ENCODE results near the gene WDR88. TPM values are rescaled to one million over a fixed set of nuclear protein-coding genes. Genes with fewer than 3 reads are reported as not detected.
"Not testable (repeated sequence)": the region's sequence is repeated elsewhere in the genome, so short reads cannot be mapped to it uniquely, and the experiment has no call there.

Gene WDR88
- total and polyA plus RNA-seq, 2 donors (not counting 1 experiment from before 2014, with no cell fraction given) = 0.47 TPM; not detected in 1

DNA sequence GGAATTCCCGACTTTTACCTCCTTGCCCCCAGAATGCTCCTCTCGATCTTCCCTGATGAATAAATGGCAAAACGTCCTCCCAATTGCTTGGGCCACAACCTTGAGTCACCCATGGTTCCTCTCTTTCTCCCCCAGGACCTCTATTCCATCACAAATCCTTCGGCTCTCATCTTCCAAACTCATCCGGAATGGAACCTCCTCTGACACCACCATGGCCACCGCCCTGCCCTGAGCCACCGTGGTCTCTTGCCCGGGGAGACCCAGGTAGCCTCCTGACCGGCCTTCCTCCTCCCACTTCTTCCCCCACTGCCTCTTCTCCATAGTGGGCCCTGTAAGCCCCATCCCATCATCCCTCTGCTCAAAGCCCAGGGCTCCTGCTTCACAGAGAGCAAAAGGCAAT, 88.8 kb downstream of the WDR88 start:
- H3K4me3 ChIP-seq (ENCODE audit: control extremely low read depth in 1 of 5, extremely low read depth in 1 of 5, insufficient read depth in 1 of 5, low read depth in 2 of 5, low read length in 4 of 5) = no peak overlapping the region
- H3K4me1 Mint-ChIP-seq = peaks cover 3% of the 10 kb centered on the region
- peaks cover 33% of the 10 kb centered on the region for H3K27me3 Mint-ChIP-seq
- no peak overlapping the region for H3K27ac ChIP-seq (ENCODE audit: low read length in 2 of 2)
- no peak overlapping the region for H2AFZ ChIP-seq (ENCODE audit: insufficient read depth, low read depth, low read length, poor library complexity, severe bottlenecking)
- DNase-seq = no peak
- no peak overlapping the region for H3K4me3 Mint-ChIP-seq
- no peaks in the 10 kb centered on the region for H3K9me3 ChIP-seq (ENCODE audit: control extremely low read depth in 1 of 3, control insufficient read depth in 2 of 3, insufficient read depth in 1 of 3, low read length in 2 of 3)
- H3K27ac Mint-ChIP-seq = no peak overlapping the region
- ATAC-seq (ENCODE audit: low read depth) = no peak
- ChIA-PET POLR2A (interaction anchor here (0.6 kb wide), 1 partner anchor 23 kb away, joined by 4 read pairs; no protein-coding TSS in a partner anchor), CTCF (no interaction called here)
- H3K4me2 ChIP-seq (replicated peaks; ENCODE audit: low read depth, low read length, poor library complexity, severe bottlenecking) = no peak overlapping the region
- H3K4me1 ChIP-seq (ENCODE audit: control insufficient read depth in 2 of 2, insufficient read depth in 2 of 2, low read length in 2 of 2) = peaks cover 0 to 9% of the 10 kb centered on the region in 2 donors
- H3K79me2 ChIP-seq (ENCODE audit: control insufficient read depth, insufficient read depth, low read length) = no peaks in the 10 kb centered on the region
- TF ChIP-seq EZH2 (IDR thresholded peaks at IDR 0.05; ENCODE audit: borderline replicate concordance, insufficient read depth, low read depth, low read length, poor library complexity, severe bottlenecking) (no peak), CTCF (IDR thresholded peaks at IDR 0.05) (no peak)
- no peaks in the 10 kb centered on the region for H4K20me1 ChIP-seq (ENCODE audit: control insufficient read depth, insufficient read depth, low read length, poor library complexity, severe bottlenecking)
- no peaks in the 10 kb centered on the region for H3K9me3 Mint-ChIP-seq (ENCODE audit: insufficient read depth)
- 93% methylated on average over 9 of the region's 9 CpGs for WGBS (ENCODE audit: insufficient coverage)
- H3K9ac ChIP-seq (ENCODE audit: low read length) = no peak overlapping the region
- H3K36me3 ChIP-seq (replicated peaks in 1 of 2; ENCODE audit: control extremely low read depth in 1 of 2, control insufficient read depth in 1 of 2, extremely low read depth in 1 of 2, insufficient read depth in 2 of 2, low read length in 1 of 2) = no peaks in the 10 kb centered on the region
- intact Hi-C loops (cut with micrococcal nuclease) = no loop called here
- peaks cover 0 to 22% (median 7%) of the 10 kb centered on the region in 4 experiments for H3K27me3 ChIP-seq (replicated peaks in 1 of 4; ENCODE audit: control extremely low read depth in 1 of 4, control insufficient read depth in 3 of 4, insufficient read depth in 4 of 4, low read length in 3 of 4)

DNA sequence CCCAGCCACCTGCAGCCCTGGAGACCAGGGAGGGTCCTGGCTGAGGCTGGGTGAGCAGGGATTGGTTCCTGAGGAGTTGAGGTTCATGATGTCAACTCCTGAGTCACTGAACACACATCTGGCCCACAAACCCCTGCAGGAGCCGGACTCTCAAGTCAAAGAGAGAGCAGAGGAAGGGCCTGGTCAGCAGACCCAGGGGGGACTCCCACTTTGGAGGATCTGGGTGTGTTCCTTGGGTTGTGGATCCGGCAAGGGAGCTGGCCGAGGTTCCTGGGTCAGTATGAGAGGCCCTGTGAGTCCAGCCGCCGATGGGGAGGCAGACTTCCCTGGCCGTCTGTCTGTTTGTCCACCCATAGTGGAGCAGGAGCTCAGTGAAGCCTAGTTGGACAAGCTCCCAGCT, 89.7 kb downstream of the WDR88 start:
- H3K4me2 ChIP-seq (replicated peaks; ENCODE audit: low read depth, low read length, poor library complexity, severe bottlenecking) = no peak overlapping the region
- H4K20me1 ChIP-seq (ENCODE audit: control insufficient read depth, insufficient read depth, low read length, poor library complexity, severe bottlenecking) = no peaks in the 10 kb centered on the region
- Mint-ChIP-seq H3K27me3 (peaks cover 41% of the 10 kb centered on the region), H3K27ac (no peak overlapping the region), H3K4me3 (no peak overlapping the region), H3K9me3 (ENCODE audit: insufficient read depth) (no peaks in the 10 kb centered on the region), H3K4me1 (peaks cover 8% of the 10 kb centered on the region)
- DNase-seq (no peak), ATAC-seq (ENCODE audit: low read depth) (no peak)
- ChIA-PET CTCF (interaction anchor here (0.6 kb wide), 1 partner anchor 37 kb away, joined by 3 read pairs; no protein-coding TSS in a partner anchor), POLR2A (interaction anchor here (0.6 kb wide), 1 partner anchor 24 kb away, joined by 4 read pairs; no protein-coding TSS in a partner anchor)
- H3K79me2 ChIP-seq (ENCODE audit: control insufficient read depth, insufficient read depth, low read length) = no peaks in the 10 kb centered on the region
- no peak overlapping the region for H2AFZ ChIP-seq (ENCODE audit: insufficient read depth, low read depth, low read length, poor library complexity, severe bottlenecking)
- H3K27me3 ChIP-seq (replicated peaks in 1 of 4; ENCODE audit: control extremely low read depth in 1 of 4, control insufficient read depth in 3 of 4, insufficient read depth in 4 of 4, low read length in 3 of 4) = peaks cover 0 to 31% (median 10%) of the 10 kb centered on the region in 4 experiments
- H3K36me3 ChIP-seq (replicated peaks in 1 of 2; ENCODE audit: control extremely low read depth in 1 of 2, control insufficient read depth in 1 of 2, extremely low read depth in 1 of 2, insufficient read depth in 2 of 2, low read length in 1 of 2) = no peaks in the 10 kb centered on the region
- H3K4me1 ChIP-seq (ENCODE audit: control insufficient read depth in 2 of 2, insufficient read depth in 2 of 2, low read length in 2 of 2) = peaks cover 9 to 18% of the 10 kb centered on the region in 2 donors
- intact Hi-C loops (cut with micrococcal nuclease) = no loop called here
- H3K9me3 ChIP-seq (ENCODE audit: control extremely low read depth in 1 of 3, control insufficient read depth in 2 of 3, insufficient read depth in 1 of 3, low read length in 2 of 3) = peaks cover 0 to 5% (median 0%) of the 10 kb centered on the region in 3 donors
- H3K27ac ChIP-seq (ENCODE audit: low read length in 2 of 2) = no peak overlapping the region
- WGBS (ENCODE audit: insufficient coverage) = 85% methylated on average over 5 of the region's 6 CpGs
- H3K9ac ChIP-seq (ENCODE audit: low read length) = no peak overlapping the region
- no peak for TF ChIP-seq EZH2 (IDR thresholded peaks at IDR 0.05; ENCODE audit: borderline replicate concordance, insufficient read depth, low read depth, low read length, poor library complexity, severe bottlenecking)
- no peak for TF ChIP-seq CTCF (IDR thresholded peaks at IDR 0.05)
- H3K4me3 ChIP-seq (ENCODE audit: control extremely low read depth in 1 of 5, extremely low read depth in 1 of 5, insufficient read depth in 1 of 5, low read depth in 2 of 5, low read length in 4 of 5) = no peak overlapping the region

GRCh38 chr19:33222255-33222654, 90.3 kb downstream of the WDR88 start:
- H3K4me2 ChIP-seq (replicated peaks; ENCODE audit: low read depth, low read length, poor library complexity, severe bottlenecking); H3K9ac ChIP-seq (ENCODE audit: low read length); DNase-seq; H3K9me3 ChIP-seq (ENCODE audit: control extremely low read depth in 1 of 3, control insufficient read depth in 2 of 3, insufficient read depth in 1 of 3, low read length in 2 of 3); H3K9me3 Mint-ChIP-seq (ENCODE audit: insufficient read depth); H3K4me3 ChIP-seq (ENCODE audit: control extremely low read depth in 1 of 5, extremely low read depth in 1 of 5, insufficient read depth in 1 of 5, low read depth in 2 of 5, low read length in 4 of 5); H3K36me3 ChIP-seq (replicated peaks in 1 of 2; ENCODE audit: control extremely low read depth in 1 of 2, control insufficient read depth in 1 of 2, extremely low read depth in 1 of 2, insufficient read depth in 2 of 2, low read length in 1 of 2); ATAC-seq (ENCODE audit: low read depth); H4K20me1 ChIP-seq (ENCODE audit: control insufficient read depth, insufficient read depth, low read length, poor library complexity, severe bottlenecking); H3K79me2 ChIP-seq (ENCODE audit: control insufficient read depth, insufficient read depth, low read length); H3K27ac Mint-ChIP-seq; CTCF ChIA-PET; H3K27ac ChIP-seq (ENCODE audit: low read length in 2 of 2); intact Hi-C loops (cut with micrococcal nuclease); H3K4me1 Mint-ChIP-seq; H2AFZ ChIP-seq (ENCODE audit: insufficient read depth, low read depth, low read length, poor library complexity, severe bottlenecking); POLR2A ChIA-PET; H3K4me3 Mint-ChIP-seq: not testable (repeated sequence)
- Histone ChIP-seq H3K4me1 (ENCODE audit: control insufficient read depth in 2 of 2, insufficient read depth in 2 of 2, low read length in 2 of 2) (peaks cover 9 to 19% of the 10 kb centered on the region in 2 donors), H3K27me3 (replicated peaks in 1 of 4; ENCODE audit: control extremely low read depth in 1 of 4, control insufficient read depth in 3 of 4, insufficient read depth in 4 of 4, low read length in 3 of 4) (peaks cover 0 to 35% (median 13%) of the 10 kb centered on the region in 4 experiments)
- WGBS (ENCODE audit: insufficient coverage) = no CpG with 5 or more reads among the region's 2 CpGs
- H3K27me3 Mint-ChIP-seq = peaks cover 44% of the 10 kb centered on the region
